Right lobe of liver (tissue), 6 donors: ENCODE results near the gene JAKMIP1. TPM values are rescaled to one million over a fixed set of nuclear protein-coding genes. Genes with fewer than 3 reads are reported as not detected.

ENCODE experiments used
- ATAC-seq, 4 donors: fragments of 200-7000 bp; cut with Tn5 transposase; one replicate each; pipeline ENCODE4 v1.9.1; 2020; ENCODE audit warnings: mild to moderate bottlenecking in 4 of 4, moderate library complexity in 4 of 4
- DNase-seq, 3 donors: peaks; one replicate each; pipeline ENCODE4 v3.0.0-alpha.2; 2020
- H3K27ac ChIP-seq, 3 donors: fragments of 200-600 bp; one replicate each; pipeline ENCODE4 v1.8.0; 2022
- H3K27me3 ChIP-seq, 2 donors: fragments of 200-600 bp; one replicate each; pipeline ENCODE4 v1.8.0; 2022
- H3K36me3 ChIP-seq, 4 donors: fragments of 200-600 bp; sonication (generic) in 1 of 4; one replicate each; pipeline versions ENCODE4 v1.5.1 to v1.8.0; 2017 to 2022; ENCODE audit warnings: control low read depth in 1 of 4
- H3K4me1 ChIP-seq, 4 donors: fragments of 200-600 bp; sonication (generic) in 1 of 4; one replicate each; pipeline versions ENCODE4 v1.5.1 to v1.8.0; 2017 to 2022; ENCODE audit warnings: control low read depth in 1 of 4
- H3K4me3 ChIP-seq, 3 donors: fragments of 200-600 bp; one replicate each; pipeline ENCODE4 v1.8.0; 2022
- H3K9me3 ChIP-seq, 4 donors: fragments of 200-600 bp; sonication (generic) in 1 of 4; one replicate each; pipeline versions ENCODE4 v1.5.1 to v1.8.0; 2017 to 2022; ENCODE audit warnings: control low read depth in 1 of 4
- CTCF ChIP-seq, 4 donors: fragments of 200-600 bp in 3 of 4; fragments of 450-650 bp in 1 of 4; IDR thresholded peaks; one replicate each; pipeline versions ENCODE4 v1.5.1 to v1.8.0; 2016 to 2022; ENCODE audit warnings: antibody characterized with exemption in 4 of 4, mild to moderate bottlenecking in 2 of 4
- POLR2A ChIP-seq: fragments of 450-650 bp; IDR thresholded peaks from one replicate; pipeline ENCODE4 v1.6.1; 2017; ENCODE audit warnings: antibody characterized with exemption, mild to moderate bottlenecking
- WGBS: methylation state at CpG from one replicate; pipeline ENCODE4 v1.1.6; 2018; ENCODE audit warnings: low coverage, low lambda C conversion rate; ENCODE audit not compliant: insufficient coverage; ENCODE audit errors: missing lambda C conversion rate; 5-methylcytosine and 5-hydroxymethylcytosine counted together
- intact Hi-C, 2 donors: fragments of 100-400 bp; cut with DNase I; formaldehyde crosslinking; loops; one replicate each; pipeline versions ENCODE4 v1.11.2 to v1.14.1; 2022
- total RNA-seq, 6 experiments: library from RNA; depleted of rRNA in 2 of 6; stranded (reverse); fragments of >200 nt in 2 of 6; fragmentation: NEBNext Ultra II Directional in 3 of 6; extraction: Animal tissue kit (Norgen Biotek cat#: 25700) in 3 of 6; gene quantifications; one replicate each; pipeline versions ENCODE4 v1.1.0 to v1.2.4, GENCODE V29; 2016 to 2023
- donor health status: DM: no; HTN: yes; CAD: no.
- donor health status: DM: no; HTN: no; CAD: no.
- donor health status: DM: no; HTN: no; CAD: no.
- donor health status: DM: no; HTN: yes; CAD: no.
- donor health status: DM: no; HTN: yes; CAD: no.

JAKMIP1 gene
- total RNA-seq, 6 experiments from 2014 or later: 0.12 TPM; not detected in 5

GRCh38 chr4:6090931-6091330, 109.4 kb downstream of the JAKMIP1 start:
- TF ChIP-seq POLR2A: no peak
- no peak for TF ChIP-seq CTCF (IDR thresholded peaks at IDR 0.05)

DNA sequence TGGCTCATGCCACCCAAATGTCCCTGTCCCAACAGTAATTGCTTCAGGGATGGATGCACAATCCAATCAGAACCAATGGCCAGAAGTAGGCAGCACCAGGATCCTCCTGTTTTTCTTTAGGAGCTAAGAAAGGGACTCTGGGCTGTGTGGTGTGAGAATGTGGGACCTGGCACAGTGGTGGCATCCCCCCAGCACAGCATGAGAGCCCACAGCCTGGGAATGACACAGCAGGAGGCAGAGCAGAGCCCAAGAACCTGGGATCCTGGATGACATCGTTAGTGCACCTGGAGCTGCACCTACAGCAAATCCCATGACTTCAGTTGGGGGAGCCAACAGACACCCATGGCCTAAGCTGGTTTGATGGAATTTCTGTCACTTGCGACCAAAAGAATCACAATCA, 111.4 kb downstream of the JAKMIP1 start:
- ATAC-seq: no peak
- WGBS: no CpG with 5 or more reads among the region's 2 CpGs
- Histone ChIP-seq H3K27me3 (no peaks in the 10 kb centered on the region), H3K27ac (no peak overlapping the region), H3K36me3 (no peaks in the 10 kb centered on the region), H3K4me3 (no peak overlapping the region), H3K4me1 (peaks cover 0 to 3% (median 0%) of the 10 kb centered on the region in 4 donors), H3K9me3 (no peaks in the 10 kb centered on the region)
- no peak for DNase-seq
- TF ChIP-seq CTCF (IDR thresholded peaks at IDR 0.05) (no peak), POLR2A (no peak)
- intact Hi-C loops: loop anchor here (5.0 to 10.0 kb wide), 2 partner anchors 54 to 92 kb away; no protein-coding TSS in a partner anchor

More at GRCh38 chr4:6090931-6091330, 109.4 kb downstream of the JAKMIP1 start:
- DNase-seq (no peak), ATAC-seq (no peak)
- Histone ChIP-seq H3K4me3 (no peak overlapping the region), H3K27me3 (no peaks in the 10 kb centered on the region), H3K36me3 (no peaks in the 10 kb centered on the region), H3K27ac (no peak overlapping the region), H3K9me3 (no peaks in the 10 kb centered on the region), H3K4me1 (peaks cover 0 to 3% (median 0%) of the 10 kb centered on the region in 4 donors)
- intact Hi-C loops: no loop called here
- WGBS: 35% methylated on average over 3 of the region's 3 CpGs

DNA sequence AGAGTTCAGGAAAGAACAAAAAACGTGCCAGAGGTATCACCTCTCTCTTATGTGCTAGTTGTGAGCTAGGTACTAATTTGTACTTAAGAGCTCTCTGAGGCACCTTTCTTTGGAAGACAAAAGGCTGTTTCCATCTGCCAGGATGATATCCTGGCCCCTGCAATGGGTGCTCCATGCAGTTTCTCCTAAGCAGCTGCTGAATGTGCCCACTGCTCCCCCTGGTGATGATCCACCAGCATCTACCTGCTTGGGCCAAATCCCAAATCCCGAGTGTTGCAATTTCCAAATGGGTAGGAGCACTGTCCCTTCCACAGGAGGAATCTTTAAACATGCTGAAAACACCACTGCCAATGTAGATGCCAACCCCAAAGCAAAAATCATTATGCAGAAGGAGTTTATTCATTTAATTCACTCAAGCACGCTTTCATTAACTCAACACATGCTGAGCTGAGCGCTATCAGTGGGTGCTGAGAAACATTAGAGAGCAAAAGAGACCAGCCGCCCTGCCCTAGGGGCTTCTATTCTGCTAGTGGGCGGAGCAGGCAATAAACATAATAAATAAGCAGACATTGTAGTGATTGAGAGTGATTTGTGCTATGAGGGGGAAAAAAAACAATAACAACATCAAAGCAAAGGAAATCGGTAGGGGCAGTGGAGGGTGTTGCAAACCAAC, 112.5 kb downstream of the JAKMIP1 start:
- peak; percentile 62 to 83 (median 80) for TF ChIP-seq CTCF (IDR thresholded peaks at IDR 0.05)
- no peak for TF ChIP-seq POLR2A
- peak; percentile 65 to 86 (median 78) for DNase-seq
- 44% methylated on average over 7 of the region's 7 CpGs for WGBS
- Histone ChIP-seq H3K36me3 (no peaks in the 10 kb centered on the region), H3K9me3 (no peaks in the 10 kb centered on the region), H3K27me3 (no peaks in the 10 kb centered on the region), H3K4me3 (no peak overlapping the region), H3K27ac (no peak overlapping the region), H3K4me1 (peaks cover 0 to 3% (median 0%) of the 10 kb centered on the region in 4 donors)
- peak; percentile 89 to 99 (median 97) for ATAC-seq
- intact Hi-C loops: loop anchor here (5.0 to 10.0 kb wide), 2 partner anchors 53 to 91 kb away; no protein-coding TSS in a partner anchor

DNA sequence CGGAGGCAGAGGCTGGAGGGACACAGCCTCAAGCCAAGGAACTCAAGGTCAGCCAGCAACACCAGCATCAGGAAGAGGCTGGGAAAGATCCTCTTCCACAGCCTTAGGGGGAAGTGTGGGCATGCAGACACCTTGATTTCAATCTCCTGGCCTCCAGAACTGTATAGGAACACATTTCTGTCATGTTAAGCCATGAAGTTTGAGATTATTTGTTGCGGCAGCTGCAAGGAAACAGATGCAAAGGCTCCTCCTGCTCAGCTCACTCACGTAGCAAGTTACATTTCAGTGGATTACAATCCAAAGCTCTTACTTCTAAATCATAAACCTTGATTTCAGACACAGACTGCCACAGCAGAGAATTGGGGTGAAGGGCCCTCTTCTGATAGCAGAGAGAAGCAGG, 113.5 kb downstream of the JAKMIP1 start:
- DNase-seq: no peak
- 84% methylated on average over 3 of the region's 3 CpGs for WGBS
- H3K36me3 ChIP-seq: no peaks in the 10 kb centered on the region
- H3K9me3 ChIP-seq: no peaks in the 10 kb centered on the region
- TF ChIP-seq CTCF (IDR thresholded peaks at IDR 0.05) (no peak), POLR2A (no peak)
- no peak overlapping the region for H3K4me3 ChIP-seq
- intact Hi-C loops: loop anchor here (5.0 to 10.0 kb wide), 2 partner anchors 52 to 90 kb away; no protein-coding TSS in a partner anchor
- H3K27me3 ChIP-seq: no peaks in the 10 kb centered on the region
- no peak for ATAC-seq
- no peak overlapping the region for H3K27ac ChIP-seq
- H3K4me1 ChIP-seq: peaks cover 0 to 3% (median 0%) of the 10 kb centered on the region in 4 donors
